Activated gamma-delta T cell treated with Interleukin-2 at 50 U/mL for 16 hours (primary cell): ENCODE measurements around the gene RNF227.
"Not testable (repeated sequence)": the region's sequence is repeated elsewhere in the genome, so short reads cannot be mapped to it uniquely, and the experiment has no call there.

Experiments
- DNase-seq: peaks from one replicate; pipeline ENCODE4 v3.0.0-alpha.2; 2020

The RNF227 gene

GRCh38 chr17:7915611-7916384 lies at the start of gene RNF227:
Gene RNF227, minus strand, starts transcription at chr17:7916289. Its CDS starts 94 bp downstream, at chr17:7916195.
- DNase-seq = peak; percentile 75

GRCh38 chr17:7961421-7961820 lies 45.3 kb upstream of the RNF227 start:
- DNase-seq = no peak

GRCh38 chr17:7959503-7960253 lies 43.6 kb upstream of the RNF227 start:
- no peak for DNase-seq

GRCh38 chr17:7956228-7956965 lies 40.3 kb upstream of the RNF227 start:
- no peak for DNase-seq

- DNase-seq = no peak
These were observed 39.5 kb upstream of the RNF227 start for GRCh38 chr17:7955414-7956227.

- DNase-seq = not testable (repeated sequence)
These were observed 37.2 kb upstream of the RNF227 start for GRCh38 chr17:7953266-7953665.

- no peak for DNase-seq
These were observed 35.2 kb upstream of the RNF227 start for GRCh38 chr17:7951143-7951792.

- DNase-seq = no peak
These were observed 34.5 kb upstream of the RNF227 start for GRCh38 chr17:7950578-7950977.

- no peak for DNase-seq
These were observed 31.6 kb upstream of the RNF227 start for GRCh38 chr17:7947651-7948050.

- no peak for DNase-seq
These were observed 30.4 kb upstream of the RNF227 start for GRCh38 chr17:7946441-7946840.

- no peak for DNase-seq
These were observed 29.6 kb upstream of the RNF227 start for GRCh38 chr17:7945651-7946050.

- no peak for DNase-seq
These were observed 28.2 kb upstream of the RNF227 start for GRCh38 chr17:7944326-7944725.

GRCh38 chr17:7943291-7943690 lies 27.2 kb upstream of the RNF227 start:
- DNase-seq = no peak

GRCh38 chr17:7940743-7941142 lies 24.7 kb upstream of the RNF227 start:
- no peak for DNase-seq

GRCh38 chr17:7940034-7940433 lies 23.9 kb upstream of the RNF227 start:
- DNase-seq = no peak

- no peak for DNase-seq
These were observed 19.8 kb upstream of the RNF227 start for GRCh38 chr17:7935859-7936258.

- no peak for DNase-seq
These were observed 16.9 kb upstream of the RNF227 start for GRCh38 chr17:7932949-7933348.

- no peak for DNase-seq
These were observed 16.4 kb upstream of the RNF227 start for GRCh38 chr17:7932483-7932891.

GRCh38 chr17:7931709-7932482 lies 15.8 kb upstream of the RNF227 start, which contains the start of the genes CNTROB and TRAPPC1:
Gene CNTROB, plus strand, starts transcription at chr17:7932206. Its CDS starts 874 bp downstream, at chr17:7933080.
Gene TRAPPC1, minus strand, starts transcription at chr17:7931946. Its CDS starts 117 bp downstream, at chr17:7931829.
- DNase-seq = peak; percentile 99

GRCh38 chr17:7930841-7931631 lies 14.9 kb upstream of the RNF227 start:
- no peak for DNase-seq
